A673 (cell line): ENCODE measurements around the gene ABCB1. TPM values are rescaled to one million over a fixed set of nuclear protein-coding genes. Genes with fewer than 3 reads are reported as not detected.

Source experiments
- BruUV-seq: library from RNA; stranded (reverse); fragments of 400-500 nt; replicated peaks from 2 replicates; lab custom pipeline; 2021; lab: Mats Ljungman, UMichigan
- CTCF ChIA-PET: fragments of 300-600 bp; sonication (Branson Sonifier 250); formaldehyde crosslinking; loops from one replicate; lab custom pipeline; 2022; ENCODE audit warnings: antibody characterized with exemption; lab: Charles Lee
- POLR2A ChIA-PET: fragments of 300-600 bp; sonication (Branson Sonifier 250); formaldehyde crosslinking; loops from one replicate; lab custom pipeline; 2022; ENCODE audit warnings: antibody characterized with exemption; ENCODE audit not compliant: low non-redundant PET; lab: Charles Lee
- DNase-seq: peaks from one replicate; pipeline ENCODE4 v3.0.0-alpha.2; 2015; ENCODE audit warnings: low spot score
- H3K27ac ChIP-seq: fragments of 200-600 bp; sonication (generic); 2 replicates; pipeline ENCODE4 v1.5.1; 2016; ENCODE audit warnings: mixed run types, low read depth, mild to moderate bottlenecking, mixed read lengths, antibody characterized with exemption, low read length; ENCODE audit not compliant: poor library complexity, severe bottlenecking
- H3K27me3 ChIP-seq: fragments of 200-600 bp; sonication (generic); replicated peaks from 2 replicates; pipeline ENCODE4 v1.6.1; 2017; ENCODE audit warnings: mixed run types, low read depth, mild to moderate bottlenecking, mixed read lengths, antibody characterized with exemption, low read length; ENCODE audit not compliant: insufficient read depth, poor library complexity
- H3K36me3 ChIP-seq: fragments of 200-600 bp; sonication (generic); 2 replicates; pipeline ENCODE4 v1.6.1; 2016; ENCODE audit warnings: mixed run types, mild to moderate bottlenecking, mixed read lengths, antibody characterized with exemption, low read length; ENCODE audit not compliant: insufficient read depth, poor library complexity, severe bottlenecking
- H3K4me1 ChIP-seq: fragments of 200-600 bp; sonication (generic); 2 replicates; pipeline ENCODE4 v1.6.1; 2017; ENCODE audit warnings: mixed run types, mild to moderate bottlenecking, mixed read lengths, antibody characterized with exemption, low read length; ENCODE audit not compliant: insufficient read depth, poor library complexity, severe bottlenecking
- H3K4me3 ChIP-seq: fragments of 200-600 bp; sonication (generic); 2 replicates; pipeline ENCODE4 v1.5.1; 2016; ENCODE audit warnings: low read depth, mixed run types, mild to moderate bottlenecking, mixed read lengths, low read length; ENCODE audit not compliant: poor library complexity, severe bottlenecking
- H3K9me3 ChIP-seq: fragments of 200-600 bp; sonication (generic); 2 replicates; pipeline ENCODE4 v1.6.1; 2016; ENCODE audit warnings: mixed run types, low read depth, mild to moderate bottlenecking, mixed read lengths, antibody characterized with exemption, low read length; ENCODE audit not compliant: poor library complexity, severe bottlenecking
- CTCF ChIP-seq: fragments of 300-800, 200-600 bp; sonication (generic); conservative IDR thresholded peaks from 2 replicates; pipeline ENCODE4 v1.5.1; 2017; ENCODE audit warnings: low read depth, mild to moderate bottlenecking, antibody characterized with exemption, low read length, moderate library complexity, mixed read lengths
- EZH2 ChIP-seq: fragments of 200-600 bp; sonication (generic); IDR thresholded peaks from 2 replicates; pipeline ENCODE4 v1.6.1; 2017; ENCODE audit warnings: borderline replicate concordance, low read depth, mild to moderate bottlenecking, mixed read lengths, antibody characterized with exemption, low read length; ENCODE audit not compliant: poor library complexity, severe bottlenecking
- intact Hi-C: fragments of 100-400 bp; cut with micrococcal nuclease; formaldehyde crosslinking; loops from one replicate; pipeline ENCODE4 v1.10.0; 2022; ENCODE audit not compliant: unreplicated experiment
- total RNA-seq: library from RNA; stranded (reverse); gene quantifications from 2 replicates; pipeline ENCODE4 v1.2.3, GENCODE V29; 2021

Gene ABCB1
- total RNA-seq, 1 experiment from 2014 or later, result not detected

GRCh38 chr7:87518735-87519134 lies 81.9 kb downstream of the ABCB1 start:
- no peak overlapping the region for H3K27ac ChIP-seq
- no peaks in the 10 kb centered on the region for H3K27me3 ChIP-seq
- intact Hi-C loops, result no loop called here
- no peaks in the 10 kb centered on the region for H3K36me3 ChIP-seq
- TF ChIP-seq CTCF (no peak), EZH2 (no peak)
- POLR2A ChIA-PET, result no interaction called here
- CTCF ChIA-PET, result no interaction called here
- H3K4me1 ChIP-seq, result no peaks in the 10 kb centered on the region
- H3K4me3 ChIP-seq, result no peak overlapping the region
- no peak for DNase-seq
- BruUV-seq, result no TSS peak
- H3K9me3 ChIP-seq, result no peaks in the 10 kb centered on the region

- no peaks in the 10 kb centered on the region for H3K4me1 ChIP-seq
- intact Hi-C loops, result no loop called here
- no peaks in the 10 kb centered on the region for H3K9me3 ChIP-seq
- ChIA-PET POLR2A (no interaction called here), CTCF (no interaction called here)
- TF ChIP-seq CTCF (no peak), EZH2 (no peak)
- DNase-seq, result no peak
- no TSS peak for BruUV-seq
- H3K27ac ChIP-seq, result no peak overlapping the region
- no peak overlapping the region for H3K4me3 ChIP-seq
- no peaks in the 10 kb centered on the region for H3K27me3 ChIP-seq
- no peaks in the 10 kb centered on the region for H3K36me3 ChIP-seq
These were observed 82.8 kb downstream of the ABCB1 start for GRCh38 chr7:87517891-87518290.

- CTCF ChIA-PET, result no interaction called here
- intact Hi-C loops, result no loop called here
- Histone ChIP-seq H3K27me3 (no peaks in the 10 kb centered on the region), H3K4me1 (no peaks in the 10 kb centered on the region), H3K4me3 (no peak overlapping the region), H3K9me3 (no peaks in the 10 kb centered on the region), H3K27ac (no peak overlapping the region), H3K36me3 (no peaks in the 10 kb centered on the region)
- no peak for TF ChIP-seq CTCF
- TF ChIP-seq EZH2, result no peak
- DNase-seq, result no peak
- POLR2A ChIA-PET, result no interaction called here
- no TSS peak for BruUV-seq
These were observed 83.4 kb downstream of the ABCB1 start for GRCh38 chr7:87517136-87517815.
